Ovary (tissue), 3 donors: ENCODE measurements around the gene HOXA13.

Source experiments
- EP300 ChIP-seq: sonication (generic); formaldehyde crosslinking; IDR thresholded peaks from one replicate; pipeline ENCODE4 v1.6.1; 2017; ENCODE audit warnings: antibody characterized with exemption
- POLR2A ChIP-seq: fragments of 450-650 bp; IDR thresholded peaks from one replicate; pipeline ENCODE4 v1.6.1; 2017; ENCODE audit warnings: antibody characterized with exemption, mild to moderate bottlenecking, moderate library complexity
- TF ChIP-seq, protein P1 (sequence below), 3 donors: fragments of 450-650 bp in 2 of 3; fragments of 200-600 bp in 1 of 3; IDR thresholded peaks; one replicate each; pipeline versions ENCODE4 v1.5.1 to v1.8.0; 2016 to 2022; ENCODE audit warnings: antibody characterized with exemption in 3 of 3, mild to moderate bottlenecking in 1 of 3
- donor health status: DM: no; HTN: no; CAD: no.

DNA sequence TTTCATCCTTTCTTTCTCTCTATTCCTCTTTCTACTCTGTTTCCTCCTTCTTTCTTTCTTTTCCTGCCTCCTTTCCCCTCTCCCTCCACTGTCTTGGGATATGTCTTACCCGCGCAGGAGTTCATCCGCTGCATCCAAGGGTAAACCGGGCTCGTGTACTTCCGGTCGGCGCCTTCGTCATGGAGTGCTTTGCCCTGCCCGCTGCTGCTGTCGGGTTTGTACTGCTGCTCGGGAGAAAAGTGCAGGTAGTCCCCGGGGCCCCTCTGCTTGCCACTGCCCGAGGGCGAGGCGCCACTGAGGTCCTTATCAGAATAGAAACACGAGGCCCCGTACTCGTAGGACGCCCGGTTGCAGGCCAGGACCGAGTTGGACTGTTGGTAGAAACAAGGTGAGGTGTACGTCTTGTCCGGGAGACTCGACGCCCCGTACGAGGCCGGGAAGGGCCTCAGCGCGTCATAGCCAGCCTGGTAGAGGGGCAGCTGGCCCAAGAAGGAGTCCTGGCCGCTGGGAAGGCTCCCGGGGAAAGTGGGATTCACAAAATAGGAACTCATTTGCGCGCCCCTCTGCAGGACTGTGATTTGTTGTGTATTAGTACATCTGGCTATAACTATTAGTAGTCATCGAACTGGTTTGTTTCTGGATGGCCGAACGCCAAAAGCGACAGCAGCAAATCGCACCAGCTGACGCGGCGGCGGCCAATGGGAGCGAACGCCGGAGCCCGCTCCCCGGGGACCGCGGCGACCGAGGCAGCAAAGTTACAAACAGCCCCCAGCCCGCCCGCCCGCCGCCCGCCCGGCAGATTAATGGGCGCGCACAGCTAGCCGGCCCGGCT is 52.5 kb downstream of the HOXA13 start, which contains the start of gene HOXA6:
- TF ChIP-seq, protein P1, sequence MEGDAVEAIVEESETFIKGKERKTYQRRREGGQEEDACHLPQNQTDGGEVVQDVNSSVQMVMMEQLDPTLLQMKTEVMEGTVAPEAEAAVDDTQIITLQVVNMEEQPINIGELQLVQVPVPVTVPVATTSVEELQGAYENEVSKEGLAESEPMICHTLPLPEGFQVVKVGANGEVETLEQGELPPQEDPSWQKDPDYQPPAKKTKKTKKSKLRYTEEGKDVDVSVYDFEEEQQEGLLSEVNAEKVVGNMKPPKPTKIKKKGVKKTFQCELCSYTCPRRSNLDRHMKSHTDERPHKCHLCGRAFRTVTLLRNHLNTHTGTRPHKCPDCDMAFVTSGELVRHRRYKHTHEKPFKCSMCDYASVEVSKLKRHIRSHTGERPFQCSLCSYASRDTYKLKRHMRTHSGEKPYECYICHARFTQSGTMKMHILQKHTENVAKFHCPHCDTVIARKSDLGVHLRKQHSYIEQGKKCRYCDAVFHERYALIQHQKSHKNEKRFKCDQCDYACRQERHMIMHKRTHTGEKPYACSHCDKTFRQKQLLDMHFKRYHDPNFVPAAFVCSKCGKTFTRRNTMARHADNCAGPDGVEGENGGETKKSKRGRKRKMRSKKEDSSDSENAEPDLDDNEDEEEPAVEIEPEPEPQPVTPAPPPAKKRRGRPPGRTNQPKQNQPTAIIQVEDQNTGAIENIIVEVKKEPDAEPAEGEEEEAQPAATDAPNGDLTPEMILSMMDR (IDR thresholded peaks at IDR 0.05) = no peak
- TF ChIP-seq POLR2A = no peak
- TF ChIP-seq EP300 = no peak
